Adrenal gland (tissue), 12 donors: ENCODE measurements around the gene CAPN8. TPM values are rescaled to one million over a fixed set of nuclear protein-coding genes. Genes with fewer than 3 reads are reported as not detected.

Experiments used
- DNase-seq, 7 donors: peaks; one replicate each; pipeline ENCODE4 v3.0.0-alpha.2; 2019 to 2020
- H3K27ac ChIP-seq, 5 donors: fragments of 200-600 bp; sonication (generic) in 4 of 5; 1 replicate in 3 of 5; 2 replicates in 2 of 5; pipeline versions ENCODE4 v1.5.1 to v1.8.0; 2016 to 2020; ENCODE audit warnings: mild to moderate bottlenecking in 1 of 5
- H3K27me3 ChIP-seq: fragments of 200-600 bp; 2 replicates; pipeline ENCODE4 v1.8.0; 2021
- H3K36me3 ChIP-seq, 2 donors: fragments of 200-600 bp; replicated peaks in 1 of 2; 1 replicate in 1 of 2; 2 replicates in 1 of 2; pipeline versions ENCODE4 v1.5.1 to v1.8.0; 2018 to 2022
- H3K4me1 ChIP-seq, 2 donors: fragments of 200-600 bp; replicated peaks in 1 of 2; 1 replicate in 1 of 2; 2 replicates in 1 of 2; pipeline versions ENCODE4 v1.5.1 to v1.8.0; 2018 to 2021
- H3K4me3 ChIP-seq, 4 donors: fragments of 200-600 bp; sonication (generic) in 3 of 4; one replicate each; pipeline ENCODE4 v1.5.1; 2016 to 2018
- H3K9me3 ChIP-seq, 3 donors: fragments of 200-600 bp; sonication (generic) in 1 of 3; replicated peaks in 1 of 3; 1 replicate in 2 of 3; 2 replicates in 1 of 3; pipeline versions ENCODE4 v1.5.1 to v1.8.0; 2016 to 2021
- POLR2A ChIP-seq, 2 donors: fragments of 450-650 bp; IDR thresholded peaks; one replicate each; pipeline ENCODE4 v1.6.1; 2017; ENCODE audit warnings: antibody characterized with exemption in 2 of 2, mild to moderate bottlenecking in 2 of 2, moderate library complexity in 1 of 2
- WGBS, 4 donors: extraction: QIAGEN DNeasy Blood & Tissue Kit in 2 of 4; methylation state at CpG; one replicate each; pipeline versions ENCODE4 v1.1.5 to v1.1.7; 2013 to 2017; 5-methylcytosine and 5-hydroxymethylcytosine counted together
- intact Hi-C, 2 donors: fragments of 100-400 bp; cut with DNase I; formaldehyde crosslinking; loops; one replicate each; pipeline versions ENCODE4 v1.14.1 to v1.15.0; 2022 to 2023
- polyA plus RNA-seq, 3 donors: library from polyadenylated mRNA; stranded (reverse); fragments of 200-250 nt in 2 of 3; fragments of 350-450 nt in 1 of 3; fragmentation: Illumina TruSeq in 1 of 3; extraction: RNeasy Lipid Tissue Mini Kit (QIAGEN cat#74804) in 1 of 3; gene quantifications; one replicate each; pipeline ENCODE4 v1.2.3, GENCODE V29; 2013 to 2014
- total RNA-seq, 9 donors: library from RNA; depleted of rRNA in 4 of 9; stranded (reverse); fragments of >200 nt in 4 of 9; fragments of 120-200 nt in 1 of 9; fragmentation: NEBNext Ultra II Directional in 1 of 9; extraction: Animal tissue kit (Norgen Biotek cat#: 25700) in 1 of 9; gene quantifications; one replicate each; pipeline versions ENCODE4 v1.1.0 to v1.2.4, GENCODE V29; 2013 to 2023
- TF ChIP-seq, protein P1 (sequence below), 6 experiments: fragments of 450-650 bp in 4 of 6; fragments of 200-600 bp in 2 of 6; sonication (generic) in 1 of 6; IDR thresholded peaks; 1 replicate in 5 of 6; 2 replicates in 1 of 6; pipeline versions ENCODE4 v1.5.1 to v1.8.0; 2016 to 2021; ENCODE audit warnings: antibody characterized with exemption in 6 of 6, mild to moderate bottlenecking in 2 of 6, moderate library complexity in 1 of 6
- donor health status: healthy with polysubstance abuse.
- donor health status: Bipolar disorder and iron deficiency.
- donor health status: DM: yes; HTN: yes; CAD: no.
- donor health status: DM: no; HTN: no; CAD: no.
- donor health status: DM: no; HTN: no; CAD: no.
- donor health status: DM: yes; HTN: yes; CAD: no.

CAPN8 gene
- total and polyA plus RNA-seq, 12 donors: 0.14 to 1.7 (median 0.79) TPM; not detected in 4

GRCh38 chr1:223691121-223691520, 25.6 kb upstream of the CAPN8 start:
- H3K4me3 ChIP-seq: no peak overlapping the region
- no peak overlapping the region for H3K27ac ChIP-seq
- 68 to 87% (median 76%) methylated on average over 4 of the region's 4 CpGs for WGBS, 4 donors
- H3K27me3 ChIP-seq: no peaks in the 10 kb centered on the region
- H3K4me1 ChIP-seq: peaks cover 0 to 19% of the 10 kb centered on the region in 2 donors
- H3K36me3 ChIP-seq: no peaks in the 10 kb centered on the region
- no peak for DNase-seq
- no peak for TF ChIP-seq POLR2A (IDR thresholded peaks at IDR 0.05)
- TF ChIP-seq, protein P1, sequence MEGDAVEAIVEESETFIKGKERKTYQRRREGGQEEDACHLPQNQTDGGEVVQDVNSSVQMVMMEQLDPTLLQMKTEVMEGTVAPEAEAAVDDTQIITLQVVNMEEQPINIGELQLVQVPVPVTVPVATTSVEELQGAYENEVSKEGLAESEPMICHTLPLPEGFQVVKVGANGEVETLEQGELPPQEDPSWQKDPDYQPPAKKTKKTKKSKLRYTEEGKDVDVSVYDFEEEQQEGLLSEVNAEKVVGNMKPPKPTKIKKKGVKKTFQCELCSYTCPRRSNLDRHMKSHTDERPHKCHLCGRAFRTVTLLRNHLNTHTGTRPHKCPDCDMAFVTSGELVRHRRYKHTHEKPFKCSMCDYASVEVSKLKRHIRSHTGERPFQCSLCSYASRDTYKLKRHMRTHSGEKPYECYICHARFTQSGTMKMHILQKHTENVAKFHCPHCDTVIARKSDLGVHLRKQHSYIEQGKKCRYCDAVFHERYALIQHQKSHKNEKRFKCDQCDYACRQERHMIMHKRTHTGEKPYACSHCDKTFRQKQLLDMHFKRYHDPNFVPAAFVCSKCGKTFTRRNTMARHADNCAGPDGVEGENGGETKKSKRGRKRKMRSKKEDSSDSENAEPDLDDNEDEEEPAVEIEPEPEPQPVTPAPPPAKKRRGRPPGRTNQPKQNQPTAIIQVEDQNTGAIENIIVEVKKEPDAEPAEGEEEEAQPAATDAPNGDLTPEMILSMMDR (IDR thresholded peaks at IDR 0.05): no peak
- H3K9me3 ChIP-seq: no peaks in the 10 kb centered on the region
- intact Hi-C loops: no loop called here

DNA sequence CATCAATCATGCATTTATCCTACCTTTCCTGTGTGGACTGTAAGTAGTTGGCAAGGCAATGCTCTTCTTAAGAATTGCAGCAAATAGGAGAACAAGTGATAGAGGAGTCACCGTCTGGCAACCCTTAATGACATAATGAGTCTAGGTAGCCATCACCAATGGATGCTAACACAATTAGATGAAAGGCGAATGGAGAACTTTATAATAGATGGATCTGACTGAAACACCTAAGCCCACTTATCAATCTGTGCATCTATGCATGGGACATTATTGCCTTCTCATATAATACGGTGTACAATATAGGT, 18.9 kb upstream of the CAPN8 start:
- TF ChIP-seq, protein P1 (IDR thresholded peaks at IDR 0.05): no peak
- TF ChIP-seq POLR2A (IDR thresholded peaks at IDR 0.05): no peak
- Histone ChIP-seq H3K27ac (no peak overlapping the region), H3K27me3 (no peaks in the 10 kb centered on the region), H3K4me3 (no peak overlapping the region), H3K36me3 (no peaks in the 10 kb centered on the region), H3K9me3 (no peaks in the 10 kb centered on the region), H3K4me1 (no peaks in the 10 kb centered on the region)
- DNase-seq: no peak
- intact Hi-C loops: loop anchor here in 1 of 2 donors (10.0 kb wide), 1 partner anchor 550 kb away; no protein-coding TSS in a partner anchor
- WGBS, 4 donors: 66 to 79% (median 73%) methylated on average over 3 of the region's 3 CpGs

GRCh38 chr1:223683586-223684487, 18.3 kb upstream of the CAPN8 start:
- peak; percentile 51 to 88 (median 66) for DNase-seq
- intact Hi-C loops: loop anchor here in 1 of 2 donors (10.0 kb wide), 1 partner anchor 549 kb away; no protein-coding TSS in a partner anchor
- H3K4me3 ChIP-seq: no peak overlapping the region
- 59 to 68% (median 61%) methylated on average over 9 of the region's 9 CpGs for WGBS, 4 donors
- TF ChIP-seq, protein P1 (IDR thresholded peaks at IDR 0.05): peak; percentile 33 to 75 (median 66)
- TF ChIP-seq POLR2A (IDR thresholded peaks at IDR 0.05): no peak
- H3K4me1 ChIP-seq: no peaks in the 10 kb centered on the region
- H3K27ac ChIP-seq: no peak overlapping the region
- no peaks in the 10 kb centered on the region for H3K9me3 ChIP-seq
- H3K27me3 ChIP-seq: no peaks in the 10 kb centered on the region
- no peaks in the 10 kb centered on the region for H3K36me3 ChIP-seq

DNA sequence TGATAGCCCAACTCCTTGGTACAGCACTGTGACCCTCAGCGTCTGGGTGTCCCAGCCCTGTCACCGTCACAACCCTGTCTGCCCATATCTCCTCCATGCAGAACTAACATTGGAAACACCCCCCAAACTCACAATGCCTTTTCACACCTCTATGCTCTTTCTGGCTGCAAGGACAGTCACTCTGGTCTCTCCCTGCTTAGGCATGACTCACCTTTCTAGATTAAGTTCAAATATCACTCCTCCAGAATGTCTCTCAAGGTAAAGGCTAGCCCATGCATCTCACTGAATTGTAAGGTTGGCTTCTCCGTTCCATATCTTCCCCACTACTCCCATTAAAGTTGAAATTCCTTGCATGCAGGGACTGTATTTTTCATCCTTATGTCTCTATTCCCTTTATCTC, 17.0 kb upstream of the CAPN8 start:
- DNase-seq: no peak
- H3K27ac ChIP-seq: no peak overlapping the region
- WGBS, 4 donors: 84 to 93% (median 86%) methylated on average over 3 of the region's 3 CpGs
- no peak overlapping the region for H3K4me3 ChIP-seq
- TF ChIP-seq, protein P1 (IDR thresholded peaks at IDR 0.05): no peak
- TF ChIP-seq POLR2A (IDR thresholded peaks at IDR 0.05): no peak
- intact Hi-C loops: loop anchor here in 1 of 2 donors (10.0 kb wide), 1 partner anchor 548 kb away; no protein-coding TSS in a partner anchor
- no peaks in the 10 kb centered on the region for H3K27me3 ChIP-seq
- no peaks in the 10 kb centered on the region for H3K36me3 ChIP-seq
- no peaks in the 10 kb centered on the region for H3K9me3 ChIP-seq
- H3K4me1 ChIP-seq: no peaks in the 10 kb centered on the region
